ENCODE results near the gene FNDC5.
A peak's percentile ranks its signal among the peaks of the same experiment; 100 is the strongest.

FNDC5 gene

GRCh38 chr1:32894019-32894600 lies 23.4 kb upstream of the FNDC5 start:
- TF ChIP-seq CTCF (IDR thresholded peaks at IDR 0.05) = no peak

GRCh38 chr1:32893198-32894018 lies 22.7 kb upstream of the FNDC5 start:
- 0 out of 2 replicates have a peak, but pooled peaks have one; percentile 8 for TF ChIP-seq CTCF (IDR thresholded peaks at IDR 0.05)

GRCh38 chr1:32892368-32893197 lies 21.9 kb upstream of the FNDC5 start:
- peak; percentile 34; the same call in 1 of the 2 replicates for TF ChIP-seq CTCF (IDR thresholded peaks at IDR 0.05)

- no peak for TF ChIP-seq CTCF (IDR thresholded peaks at IDR 0.05)
These were observed 20.9 kb upstream of the FNDC5 start for GRCh38 chr1:32891630-32892029.

GRCh38 chr1:32891241-32891570 lies 20.5 kb upstream of the FNDC5 start:
- TF ChIP-seq CTCF (IDR thresholded peaks at IDR 0.05) = no peak

- no peak for TF ChIP-seq CTCF (IDR thresholded peaks at IDR 0.05)
These were observed 20.0 kb upstream of the FNDC5 start for GRCh38 chr1:32890516-32891240.

- TF ChIP-seq CTCF (IDR thresholded peaks at IDR 0.05) = no peak
These were observed 19.1 kb upstream of the FNDC5 start for GRCh38 chr1:32889731-32890278.

Measured in LNCAP (cell line).